A204.1 (cell line): ENCODE data around the gene CAMK1D.

Experiments
- FAIRE-seq: peaks from 2 replicates; lab custom pipeline; 2012; peaks lifted over from hg19 to GRCh38; lab: Jason Lieb, UNC

CAMK1D gene

DNA sequence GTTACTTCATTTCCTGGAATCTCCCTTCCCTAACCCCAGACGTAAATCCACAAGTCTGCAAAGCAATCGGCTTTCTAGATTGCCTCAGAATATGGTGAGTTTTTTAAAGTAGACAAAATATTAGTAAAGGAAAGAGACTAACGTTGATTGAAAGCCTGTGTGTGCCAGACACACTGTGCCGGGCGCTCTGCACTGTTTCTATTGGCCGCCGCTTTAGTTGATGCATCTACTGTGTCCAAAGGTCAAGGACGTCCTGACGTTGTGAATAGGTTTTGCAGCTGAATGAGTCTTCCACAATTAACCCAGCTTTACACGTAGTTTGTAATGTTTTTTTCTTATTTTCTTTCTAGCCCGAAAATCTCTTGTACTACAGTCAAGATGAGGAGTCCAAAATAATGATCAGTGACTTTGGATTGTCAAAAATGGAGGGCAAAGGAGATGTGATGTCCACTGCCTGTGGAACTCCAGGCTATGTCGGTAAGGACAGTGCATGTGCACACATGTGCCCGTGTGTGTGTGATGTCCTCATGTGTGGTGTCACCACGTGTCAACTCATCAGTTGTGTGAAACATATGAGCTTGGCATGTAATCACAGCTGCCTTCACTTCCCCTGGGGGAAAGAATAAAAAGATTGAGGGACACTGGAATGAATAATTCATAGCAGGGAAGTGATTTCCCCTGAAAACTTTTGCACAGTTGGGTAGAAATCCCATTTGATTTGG, 420.1 kb downstream of the CAMK1D start:
- no peak for FAIRE-seq

DNA sequence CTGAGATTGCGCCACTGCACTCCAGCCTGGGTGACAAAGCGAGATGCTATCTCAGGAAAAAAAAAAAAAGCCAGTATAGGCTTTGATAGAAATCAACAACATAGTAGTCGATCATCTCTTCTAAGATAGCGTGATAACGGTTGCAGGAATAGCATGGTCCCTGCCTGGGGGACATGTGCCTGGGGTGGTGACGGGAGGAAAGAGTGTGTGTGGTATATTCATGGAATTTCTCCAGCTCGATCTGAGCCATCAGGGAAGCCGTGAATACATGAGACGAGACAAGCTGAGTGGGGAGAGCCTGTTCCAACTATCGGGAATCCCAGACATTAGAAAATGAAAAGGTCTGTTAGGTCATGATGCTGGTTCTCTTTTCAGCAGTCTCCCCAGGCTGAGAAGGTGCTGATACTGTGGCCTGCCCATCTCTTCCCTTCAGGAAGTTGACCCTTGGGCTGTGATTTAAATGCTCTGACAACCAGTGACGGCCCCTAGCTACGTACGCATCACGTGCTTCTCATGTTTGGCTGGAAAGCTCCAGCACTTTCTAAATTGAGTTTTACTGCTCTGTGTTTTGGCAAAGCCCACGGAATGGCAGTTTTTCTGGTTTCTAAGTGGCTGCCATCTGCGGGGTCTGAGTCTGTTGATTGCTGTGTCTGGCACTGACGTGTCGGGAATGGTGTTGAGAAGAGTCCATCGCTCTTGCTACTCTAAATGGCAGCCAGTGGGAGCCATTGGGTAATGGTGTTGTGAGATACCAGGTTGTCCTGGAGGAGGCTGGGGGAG, 422.8 kb downstream of the CAMK1D start:
- FAIRE-seq: no peak

GRCh38 chr10:12772797-12773587, 423.6 kb downstream of the CAMK1D start:
- no peak for FAIRE-seq

DNA sequence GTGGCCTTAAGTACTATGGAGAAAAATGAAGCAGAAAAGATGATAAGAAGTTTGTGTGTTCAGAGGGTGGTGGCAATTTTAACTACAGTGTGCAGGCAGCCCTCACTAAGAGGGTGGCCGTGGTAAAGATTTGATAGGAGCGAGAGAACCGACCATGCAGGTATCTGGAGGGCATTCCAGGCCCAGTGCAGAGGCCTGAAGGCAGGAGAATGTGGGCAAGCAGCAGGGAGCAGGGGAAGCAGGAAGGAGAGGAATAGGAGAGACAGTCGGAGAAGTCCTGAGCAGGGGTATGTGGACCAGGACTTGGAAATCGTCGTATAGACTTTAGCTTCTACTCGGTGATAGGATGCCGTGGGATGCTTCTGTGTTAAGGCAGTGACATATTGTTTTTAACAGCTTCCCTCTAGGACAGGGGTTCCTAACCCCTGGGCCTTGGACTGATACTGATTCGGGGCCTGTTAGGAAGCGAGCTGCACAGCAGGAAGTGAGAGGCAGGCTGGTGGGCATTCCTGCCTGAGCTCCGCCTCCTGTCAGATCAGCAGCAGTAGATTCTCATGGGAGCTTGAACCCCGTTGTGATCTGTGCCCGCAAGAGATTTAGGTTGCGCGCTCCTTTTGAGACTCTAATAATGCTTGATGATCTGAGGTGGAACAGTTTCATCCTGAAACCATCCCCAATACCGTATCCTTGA, 425.0 kb downstream of the CAMK1D start:
- no peak for FAIRE-seq

GRCh38 chr10:12777840-12778585, 428.7 kb downstream of the CAMK1D start:
- no peak for FAIRE-seq

DNA sequence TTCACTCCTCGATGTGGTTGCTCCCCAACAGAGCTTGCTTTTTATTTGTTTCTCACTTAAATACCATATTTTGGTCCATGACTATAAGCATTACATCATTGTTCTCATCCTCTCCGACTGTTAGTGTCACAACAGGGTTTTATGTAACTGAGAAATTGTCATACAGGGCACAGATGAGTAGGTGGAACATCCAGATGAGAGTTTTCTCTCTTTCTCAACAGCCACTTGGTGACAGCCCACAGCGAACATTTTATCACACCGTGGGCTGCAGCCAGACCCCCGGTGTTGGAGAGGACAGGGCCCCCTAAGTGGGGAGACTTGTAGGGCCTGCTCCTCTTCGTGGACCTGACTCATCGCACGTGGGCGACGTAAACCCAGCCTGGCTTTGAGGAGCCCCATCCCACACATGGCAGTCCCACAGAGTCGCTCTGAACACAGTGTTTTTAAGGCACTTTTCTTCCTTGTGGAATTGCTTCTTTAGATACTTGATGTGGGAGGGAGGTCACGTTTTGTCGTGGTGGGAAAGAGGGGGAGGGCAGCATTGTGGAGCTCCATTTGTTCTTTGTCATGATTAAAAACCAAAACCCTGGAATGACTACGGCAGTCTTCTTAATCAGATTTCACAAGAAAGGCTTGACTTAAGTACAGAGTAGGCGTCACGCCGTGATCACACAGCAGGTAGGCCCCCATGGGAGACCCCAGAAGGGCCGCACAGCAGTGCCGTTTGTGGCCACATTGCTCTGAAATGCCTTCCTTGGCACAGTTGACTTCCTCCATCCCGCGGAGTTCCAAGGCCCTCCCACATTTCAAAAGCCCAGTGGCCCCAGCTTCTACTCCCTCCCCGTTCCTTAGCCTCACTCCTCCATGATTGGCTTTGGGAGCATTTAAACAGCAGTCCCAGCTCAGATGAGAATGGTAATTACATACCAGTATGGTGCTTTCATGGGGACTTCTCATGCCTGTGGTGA, 431.6 kb downstream of the CAMK1D start:
- FAIRE-seq: no peak

DNA sequence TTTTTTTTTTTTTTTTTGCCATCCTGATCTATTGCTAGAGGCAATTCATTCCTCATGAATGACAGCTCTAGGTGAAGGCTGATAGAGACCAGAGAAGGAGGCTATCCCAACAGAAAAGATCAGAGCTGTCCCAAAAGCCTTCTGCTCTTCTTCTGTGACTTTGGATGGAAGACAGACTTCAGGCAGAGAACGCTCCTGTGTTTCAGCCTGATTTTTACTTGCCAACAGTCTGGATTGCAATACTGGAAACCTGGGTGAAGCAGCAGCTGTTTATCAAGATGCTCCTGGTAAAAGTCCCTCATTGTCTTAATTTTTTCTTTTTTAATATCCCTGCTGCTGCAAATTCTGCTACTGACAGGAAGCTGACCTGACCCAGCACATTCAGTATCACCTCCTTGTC, 432.6 kb downstream of the CAMK1D start:
- no peak for FAIRE-seq

DNA sequence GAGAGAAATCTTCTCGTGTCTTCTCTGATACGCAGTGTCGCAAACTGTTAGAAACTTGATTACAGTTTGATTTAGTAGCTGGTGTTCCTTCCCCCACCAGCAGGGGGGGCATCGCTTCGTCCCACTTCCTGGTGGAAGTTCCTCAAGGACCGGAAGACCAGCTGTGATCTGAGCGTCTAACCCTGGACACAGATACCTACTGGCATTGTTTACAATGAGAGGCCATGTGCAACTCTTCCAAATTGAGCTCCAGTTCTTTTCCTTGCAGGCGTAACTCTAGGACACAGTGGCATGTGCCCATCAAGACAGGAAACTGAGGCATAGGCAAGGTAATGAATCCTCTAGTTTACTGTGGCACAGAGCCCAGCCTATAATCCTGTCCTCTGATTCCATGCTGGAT, 433.2 kb downstream of the CAMK1D start:
- FAIRE-seq: no peak

GRCh38 chr10:12783293-12783692, 433.9 kb downstream of the CAMK1D start:
- FAIRE-seq: no peak

GRCh38 chr10:12784646-12785045, 435.3 kb downstream of the CAMK1D start:
- FAIRE-seq: no peak

DNA sequence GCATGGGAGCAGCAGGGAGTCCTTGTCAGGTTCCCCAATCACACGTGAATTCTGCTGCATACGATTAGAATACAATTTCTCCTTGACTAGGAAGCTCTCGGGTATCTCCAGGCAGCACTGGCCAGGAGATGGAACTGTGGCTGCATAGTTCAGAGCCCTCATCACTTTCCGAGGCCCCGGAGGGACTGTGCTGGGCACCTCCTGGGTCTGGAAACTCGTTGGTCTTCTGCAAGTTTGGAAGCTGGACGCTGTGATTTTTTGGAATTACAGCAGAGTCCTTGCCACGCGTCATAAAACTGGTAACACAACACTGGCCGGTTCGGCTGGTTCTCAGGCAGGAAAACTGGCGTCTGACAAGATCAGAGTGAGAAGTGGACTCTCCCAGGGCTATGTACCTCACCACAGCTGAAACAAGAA, 436.1 kb downstream of the CAMK1D start:
- no peak for FAIRE-seq

DNA sequence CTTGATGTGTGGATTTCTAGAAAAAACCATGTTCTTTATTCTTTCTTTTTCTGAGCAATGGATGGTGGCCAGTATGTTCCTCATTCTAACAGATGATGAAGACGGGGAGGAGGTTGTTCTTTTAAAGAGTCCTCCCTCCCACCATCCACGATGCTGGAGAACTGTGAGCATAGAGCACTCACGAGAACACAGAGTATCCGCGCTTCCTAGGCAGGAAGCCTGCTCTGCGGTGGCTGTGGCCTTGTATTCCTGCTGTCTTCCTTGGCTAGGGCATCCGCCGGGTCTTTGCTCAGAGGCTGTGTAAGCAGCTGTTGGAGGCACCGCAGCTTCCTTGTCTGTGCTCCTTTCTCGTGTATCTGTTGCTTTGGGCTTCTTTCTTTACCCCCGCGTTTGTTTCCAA, 437.9 kb downstream of the CAMK1D start:
- FAIRE-seq: no peak

DNA sequence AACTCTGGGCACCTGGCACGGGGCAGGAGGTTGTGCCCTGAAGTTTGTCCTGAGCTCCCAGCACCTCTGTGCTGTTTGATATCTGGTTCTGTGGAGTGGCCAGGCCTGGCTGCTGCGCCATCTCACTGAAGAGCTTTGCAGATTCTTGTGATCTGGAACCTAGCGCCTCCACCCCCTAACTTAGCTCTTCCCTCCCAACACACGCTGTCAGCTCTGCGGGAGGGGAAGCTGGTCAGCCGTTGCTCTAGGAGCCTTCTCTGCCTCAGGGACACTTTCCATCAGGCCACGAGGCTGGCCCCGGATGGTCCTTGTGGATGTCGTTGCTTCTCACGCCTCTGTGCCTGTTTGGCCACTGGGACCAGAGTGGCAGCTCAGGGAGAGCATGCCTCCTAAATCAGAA, 438.9 kb downstream of the CAMK1D start:
- no peak for FAIRE-seq

DNA sequence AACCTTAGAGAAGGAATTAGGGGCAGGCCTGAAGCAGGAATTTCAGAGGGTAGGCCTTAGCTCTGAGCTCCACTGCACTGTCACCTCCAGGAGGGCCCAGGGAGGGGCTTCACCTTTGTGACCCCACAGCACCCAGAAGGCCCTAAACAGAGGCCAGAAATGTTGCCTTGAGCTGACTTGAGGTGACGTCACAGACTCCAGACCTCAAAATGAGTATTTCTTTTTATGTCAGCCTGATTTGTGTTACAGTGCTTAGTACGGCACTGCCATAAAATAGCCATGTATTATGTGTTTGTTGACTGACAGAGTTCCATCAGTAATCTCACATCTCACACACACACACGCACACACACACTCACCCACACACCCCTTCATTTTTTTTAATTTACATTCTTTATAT, 440.9 kb downstream of the CAMK1D start:
- FAIRE-seq: no peak

GRCh38 chr10:12791728-12792127, 442.4 kb downstream of the CAMK1D start:
- FAIRE-seq: no peak

DNA sequence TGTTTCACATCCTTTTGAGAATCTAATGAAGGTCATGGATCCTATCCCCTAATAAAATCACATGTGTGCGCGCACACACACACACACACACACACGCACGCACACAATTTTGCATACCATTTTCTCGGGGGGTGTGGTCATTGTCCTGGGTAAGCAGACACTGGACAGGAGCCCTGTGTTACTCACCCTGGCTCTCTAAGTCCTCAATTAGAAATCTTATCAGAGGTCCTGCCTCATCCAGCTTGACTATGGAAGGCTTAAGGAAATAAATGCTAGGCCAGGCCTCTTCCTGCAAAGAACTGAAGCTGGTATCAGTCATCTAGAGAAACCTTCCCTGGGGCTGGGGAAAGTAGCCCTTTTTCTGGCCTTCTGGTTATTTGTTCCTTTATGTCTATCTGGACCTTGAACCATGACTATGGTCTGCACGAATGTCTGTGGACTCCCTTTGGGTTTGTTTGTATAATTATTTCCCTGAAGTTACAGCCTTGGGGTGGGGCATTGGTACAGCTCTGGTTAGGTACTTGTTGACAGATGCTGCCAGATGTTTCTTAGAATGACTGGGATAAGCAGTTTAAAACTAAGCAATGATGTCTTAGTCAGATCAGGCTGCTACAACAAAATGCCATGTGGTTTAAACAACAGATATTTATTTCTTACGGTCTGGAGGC, 443.7 kb downstream of the CAMK1D start:
- no peak for FAIRE-seq

DNA sequence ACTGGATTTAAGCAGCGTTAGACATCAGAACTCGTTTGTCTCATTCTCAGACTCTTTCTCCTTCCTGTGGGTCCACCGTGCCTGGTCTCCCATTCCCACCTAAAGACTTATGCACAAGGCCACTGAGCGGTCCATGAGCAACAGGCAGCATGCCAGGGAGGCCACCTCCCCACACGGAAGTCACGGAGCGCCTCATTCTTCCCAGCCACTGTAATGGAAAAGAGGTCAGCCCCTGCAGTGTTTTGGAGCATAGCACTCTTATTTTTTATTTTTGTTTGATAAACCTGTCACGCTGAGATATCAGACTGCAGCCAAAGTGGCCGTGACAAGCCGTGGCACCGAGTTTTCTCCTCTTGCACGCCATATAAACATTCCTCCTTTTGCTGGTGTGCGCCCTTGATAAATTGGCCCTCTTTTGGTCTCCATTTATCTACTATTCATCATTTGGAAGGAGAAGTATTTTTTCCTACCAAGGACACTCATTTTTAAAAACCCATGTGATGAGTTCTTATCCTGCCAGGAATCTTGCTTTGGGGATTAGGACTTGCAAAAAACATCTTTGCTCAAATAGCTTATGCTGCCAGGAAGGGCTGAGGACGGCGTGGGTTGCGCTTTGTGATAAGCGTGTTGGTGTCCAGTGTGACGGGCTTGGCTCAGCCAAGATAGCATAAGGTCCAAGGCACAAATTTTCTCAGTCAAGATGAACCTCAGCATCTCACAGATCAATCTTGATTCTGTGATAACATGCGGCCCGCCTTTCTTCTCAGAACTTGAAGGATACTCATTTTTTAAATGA, 446.2 kb downstream of the CAMK1D start:
- FAIRE-seq: no peak

GRCh38 chr10:12796401-12797160, 447.2 kb downstream of the CAMK1D start:
- no peak for FAIRE-seq
